HepG2 (cell line): Measurements from ENCODE around the gene GTF2H4.
"Not testable (repeated sequence)": the region's sequence is repeated elsewhere in the genome, so short reads cannot be mapped to it uniquely, and the experiment has no call there.

ENCODE experiments used
- GZF1 ChIP-seq: sonication (generic); formaldehyde crosslinking; IDR thresholded peaks from 2 replicates; pipeline ENCODE4 v1.5.1; 2020; ENCODE audit warnings: mild to moderate bottlenecking, missing genetic modification reagents
- ZSCAN5A ChIP-seq: sonication (generic); formaldehyde crosslinking; IDR thresholded peaks from 2 replicates; pipeline ENCODE4 v1.8.0; 2022; ENCODE audit warnings: mild to moderate bottlenecking, missing genetic modification reagents, borderline replicate concordance

GRCh38 chr6:30902196-30902595 is 5.8 kb upstream of the GTF2H4 start:
- not testable (repeated sequence) for TF ChIP-seq ZSCAN5A, GZF1 (CRISPR knock-in tag)
